IPS-11a (cell line): ENCODE data around the gene MYL10.

Experiments
- H3K4me3 ChIP-seq: one replicate; pipeline ENCODE4 v1.5.1; 2013; ENCODE audit warnings: low read depth, low read length, control low read depth

The MYL10 gene

DNA sequence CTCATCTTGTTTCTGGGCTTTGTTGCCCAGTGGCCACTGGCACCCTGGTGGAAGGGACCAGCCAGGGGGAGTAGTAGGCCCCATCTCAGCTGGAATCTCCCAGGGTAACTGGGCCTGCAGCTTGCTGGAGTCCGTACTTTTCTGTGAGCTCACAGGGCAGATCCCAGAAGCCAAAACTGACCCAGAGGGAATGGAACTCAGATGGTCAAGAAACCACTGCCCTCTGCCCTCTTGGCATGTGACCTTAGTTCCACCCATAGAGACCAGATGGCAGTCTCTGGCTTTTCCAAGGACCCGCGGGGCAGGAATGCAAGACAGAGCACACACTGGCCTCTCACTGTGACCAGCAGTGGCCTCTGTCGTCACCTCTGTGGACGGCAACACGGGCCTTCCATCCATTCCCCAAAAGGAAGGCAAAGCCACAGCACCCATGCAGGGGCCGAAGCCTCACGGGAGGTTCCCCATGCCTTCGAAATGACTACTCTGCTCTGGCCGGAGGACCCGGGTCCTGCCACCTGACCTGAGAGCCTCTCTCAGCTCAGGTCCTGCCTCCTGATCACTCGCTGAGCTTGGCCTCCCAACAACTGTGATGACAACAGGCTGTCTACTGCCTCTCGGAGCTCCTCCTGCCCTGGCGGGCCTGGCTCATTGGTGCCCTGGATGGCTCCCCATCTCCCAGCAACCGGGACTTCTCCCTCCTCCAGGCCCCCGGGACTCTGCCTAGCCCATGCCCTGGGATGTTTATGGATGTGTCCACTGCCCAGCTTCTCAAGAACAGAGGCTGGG, 29.9 kb downstream of the MYL10 start:
- H3K4me3 ChIP-seq = no peak overlapping the region

GRCh38 chr7:101598422-101598985, 30.6 kb downstream of the MYL10 start:
- H3K4me3 ChIP-seq = no peak overlapping the region

- no peak overlapping the region for H3K4me3 ChIP-seq
Measured at GRCh38 chr7:101597941-101598340, 31.2 kb downstream of the MYL10 start.

DNA sequence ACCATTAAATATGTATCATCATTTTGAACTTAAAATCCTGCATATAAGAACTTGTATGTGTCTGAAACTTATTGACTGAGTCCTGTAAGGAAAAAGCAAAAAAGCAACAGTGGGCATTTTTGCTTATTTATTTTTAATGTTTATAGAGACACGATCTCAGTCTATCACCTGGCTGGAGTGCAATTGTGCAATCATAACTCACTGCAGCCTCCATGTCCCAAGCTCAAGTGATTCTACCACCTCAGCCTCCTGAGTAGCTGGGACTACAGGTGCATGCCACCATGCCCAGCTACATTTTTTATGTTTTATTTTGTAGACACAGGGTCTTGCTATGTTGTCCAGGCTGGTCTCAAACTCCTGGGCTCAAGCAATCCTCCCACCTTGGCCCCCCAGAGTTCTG, 32.2 kb downstream of the MYL10 start:
- no peak overlapping the region for H3K4me3 ChIP-seq

GRCh38 chr7:101595766-101596537, 33.1 kb downstream of the MYL10 start:
- no peak overlapping the region for H3K4me3 ChIP-seq

DNA sequence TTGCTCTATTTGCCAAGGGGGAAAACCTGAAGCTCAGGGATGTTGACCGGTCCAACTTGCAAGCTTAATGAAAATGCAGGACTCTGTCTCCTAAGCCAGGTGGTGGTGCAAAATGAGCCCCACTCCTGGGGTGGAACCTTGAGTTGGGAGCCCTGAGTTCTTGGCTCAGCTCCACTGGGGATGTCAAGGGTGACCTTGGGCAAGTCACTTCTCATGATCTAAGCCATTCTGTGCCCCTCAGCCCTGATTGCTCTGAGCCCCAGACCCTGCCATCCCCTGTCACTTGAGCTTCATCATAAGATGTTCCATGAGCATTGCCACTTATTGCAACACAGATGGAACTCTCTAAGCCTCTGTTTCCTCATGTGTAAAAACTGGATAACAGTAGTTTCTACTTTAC, 33.9 kb downstream of the MYL10 start:
- no peak overlapping the region for H3K4me3 ChIP-seq

GRCh38 chr7:101594790-101595189, 34.3 kb downstream of the MYL10 start:
- no peak overlapping the region for H3K4me3 ChIP-seq

- H3K4me3 ChIP-seq = no peak overlapping the region
Measured at GRCh38 chr7:101593556-101593955, 35.5 kb downstream of the MYL10 start.

- H3K4me3 ChIP-seq = no peak overlapping the region
Measured at GRCh38 chr7:101591504-101591903, 37.6 kb downstream of the MYL10 start.

DNA sequence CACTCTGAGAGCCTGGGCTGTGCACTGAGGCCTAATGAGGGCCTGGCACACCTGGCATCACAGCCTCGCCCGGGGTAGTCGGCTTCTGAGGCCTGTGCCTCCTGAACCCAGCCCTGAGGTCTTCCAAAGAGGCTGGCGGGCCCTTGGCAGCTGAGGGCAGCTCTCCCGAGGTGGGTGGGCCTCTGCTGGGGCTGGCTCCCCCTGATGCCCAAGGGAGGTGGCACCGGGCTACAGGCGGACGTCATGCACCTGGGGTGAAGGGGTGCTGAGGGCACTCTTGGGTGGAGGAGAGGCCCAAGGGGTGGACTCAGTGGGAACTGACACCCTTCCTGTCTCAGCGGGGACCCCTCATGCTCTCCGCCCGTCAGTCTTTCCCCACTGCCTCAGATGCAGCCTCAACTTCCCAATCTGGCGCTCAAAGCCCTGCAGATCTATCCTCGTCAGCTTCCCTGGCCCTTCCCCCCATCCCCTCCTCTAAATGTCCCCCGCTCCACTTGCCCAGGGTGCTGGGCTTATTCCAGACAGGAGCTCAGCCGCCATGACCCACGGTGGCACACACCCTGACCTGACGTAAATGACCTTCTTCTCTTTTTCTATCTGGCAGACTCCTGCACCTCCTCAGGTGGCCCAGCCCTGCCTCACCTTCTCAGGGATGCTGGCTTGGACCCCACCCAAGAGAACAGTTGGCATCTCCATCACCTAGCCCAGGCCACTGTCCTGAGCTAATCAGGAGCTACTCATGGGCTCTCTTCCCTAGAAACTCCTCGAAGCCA, 38.2 kb downstream of the MYL10 start:
- H3K4me3 ChIP-seq = no peak overlapping the region

DNA sequence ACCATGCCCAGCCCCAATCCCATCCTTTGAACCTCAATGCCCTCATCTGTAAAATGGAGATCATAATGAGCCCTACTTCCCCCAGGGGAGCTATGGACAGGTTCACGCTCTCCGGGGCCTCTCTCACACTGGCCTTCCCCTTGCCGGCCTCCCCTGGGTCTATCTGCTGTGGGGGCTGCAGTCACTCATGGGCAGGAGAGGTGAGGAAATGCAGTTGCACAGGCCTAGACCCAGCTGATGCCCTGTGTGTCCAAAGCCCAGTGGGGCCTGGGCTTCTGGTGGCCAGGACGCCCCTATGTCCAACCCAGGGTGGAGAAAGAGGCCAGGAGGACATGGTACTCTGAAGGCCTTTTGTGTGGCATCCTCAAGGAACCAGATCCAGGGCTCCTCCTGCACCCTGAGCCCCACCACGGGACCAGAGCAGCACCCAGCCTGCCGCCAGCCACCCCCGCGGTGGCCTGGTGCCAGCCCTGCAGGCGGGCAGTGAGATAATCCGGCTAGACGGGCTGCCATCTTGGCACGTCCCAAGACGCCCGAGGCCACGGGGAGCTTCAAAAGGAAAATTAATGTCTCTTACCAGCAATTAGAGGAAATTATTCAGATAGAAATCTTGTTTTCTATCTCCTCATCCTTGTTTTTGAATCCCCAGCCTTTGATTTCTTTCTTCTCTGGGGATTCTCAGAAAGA, 39.0 kb downstream of the MYL10 start:
- no peak overlapping the region for H3K4me3 ChIP-seq

- H3K4me3 ChIP-seq = no peak overlapping the region
Measured at GRCh38 chr7:101589052-101589451, 40.0 kb downstream of the MYL10 start.

- H3K4me3 ChIP-seq = no peak overlapping the region
Measured at GRCh38 chr7:101588131-101588935, 40.8 kb downstream of the MYL10 start.

GRCh38 chr7:101586906-101587677, 42.0 kb downstream of the MYL10 start:
- no peak overlapping the region for H3K4me3 ChIP-seq

DNA sequence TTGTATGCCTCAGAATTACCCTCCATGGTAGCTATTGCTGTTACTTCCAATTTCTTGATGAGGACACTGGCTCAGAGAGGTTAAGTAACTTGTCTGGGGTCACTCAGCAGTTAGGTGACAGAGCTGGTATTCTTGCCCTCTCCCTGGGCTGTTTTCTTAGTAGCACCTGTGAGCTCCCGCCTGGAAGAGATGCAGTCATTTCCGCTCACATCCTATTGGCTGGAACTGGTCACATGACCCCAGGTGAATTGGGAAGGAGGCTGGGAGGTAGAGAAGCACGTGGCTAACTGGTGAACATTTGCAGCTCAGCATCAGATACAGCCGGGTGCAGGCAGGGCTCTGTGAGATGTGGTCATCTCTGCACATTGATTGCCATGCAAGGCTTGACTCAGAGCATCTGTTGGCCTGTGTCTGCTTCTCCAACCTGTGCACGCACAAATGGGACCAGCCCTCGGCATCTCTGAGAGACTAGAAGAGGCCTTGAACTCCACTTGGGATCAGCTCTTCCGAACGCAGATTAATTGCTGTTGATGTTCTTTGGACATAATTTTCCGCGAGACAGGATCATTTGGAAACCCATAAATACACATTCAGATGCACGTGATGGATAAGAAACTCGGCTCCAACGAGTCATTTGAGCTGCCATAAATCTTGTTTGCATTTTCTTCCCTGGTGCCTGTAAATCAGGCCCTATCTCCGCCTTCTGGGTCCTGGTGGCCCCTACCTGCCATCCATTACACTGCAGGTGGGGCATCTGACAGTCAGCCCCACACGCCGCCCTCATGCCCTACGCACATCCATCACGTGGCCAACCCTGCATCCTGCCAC, 42.8 kb downstream of the MYL10 start:
- no peak overlapping the region for H3K4me3 ChIP-seq

DNA sequence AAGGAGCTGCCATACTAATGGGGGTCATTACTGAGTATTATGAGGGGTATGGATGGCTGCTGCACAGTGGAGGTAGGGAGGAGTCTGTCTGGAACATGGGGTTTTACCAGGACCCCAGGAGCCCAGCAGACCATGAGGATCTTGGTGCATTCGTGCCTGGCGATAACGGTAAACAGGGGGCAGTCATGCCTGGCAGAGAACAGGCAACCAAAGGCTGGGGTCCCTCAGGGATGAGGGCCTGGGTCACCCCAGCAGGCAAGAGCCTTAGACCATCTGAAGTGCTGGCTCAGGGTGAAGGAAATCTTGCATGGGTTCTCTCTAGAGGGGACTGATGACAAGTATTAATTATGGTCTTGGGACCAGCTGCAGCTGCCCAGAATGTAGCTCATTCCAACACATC, 46.1 kb downstream of the MYL10 start:
- H3K4me3 ChIP-seq = no peak overlapping the region

DNA sequence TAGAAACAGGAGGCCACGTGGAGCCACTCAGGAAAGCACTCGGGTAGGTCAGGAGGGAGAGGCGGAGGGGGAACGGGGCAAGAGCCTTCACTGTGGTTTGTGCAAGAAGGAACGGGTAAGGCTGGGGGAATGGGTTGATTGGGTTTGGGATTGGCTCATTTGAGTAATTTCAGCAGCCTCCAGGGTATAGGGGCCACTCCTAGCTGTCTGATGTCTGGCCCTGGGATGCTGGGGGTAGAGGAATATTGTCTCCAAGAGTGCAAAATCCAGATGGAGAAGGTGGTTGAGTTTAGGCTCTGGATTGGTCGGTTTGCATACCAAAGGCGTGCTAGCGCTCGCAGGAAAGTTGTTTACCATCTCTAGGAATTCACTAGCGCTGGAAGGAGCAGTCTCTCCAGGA, 47.2 kb downstream of the MYL10 start:
- H3K4me3 ChIP-seq = no peak overlapping the region

- H3K4me3 ChIP-seq = no peak overlapping the region
Measured at GRCh38 chr7:101580596-101580995, 48.5 kb downstream of the MYL10 start.
